Lung (tissue), 12 donors: ENCODE measurements around the gene F12. TPM values are rescaled to one million over a fixed set of nuclear protein-coding genes. Genes with fewer than 3 reads are reported as not detected.

Experiments
- ATAC-seq: fragments of 200-7000 bp; cut with Tn5 transposase; one replicate; pipeline ENCODE4 v1.9.1; 2020; ENCODE audit warnings: moderate number of reproducible peaks; ENCODE audit not compliant: insufficient read depth, low FRiP score
- DNase-seq, 3 donors: peaks; one replicate each; pipeline ENCODE4 v3.0.0-alpha.2; 2013 to 2017
- H3K27ac ChIP-seq, 2 donors: one replicate each; pipeline ENCODE4 v1.5.1; 2013; ENCODE audit warnings: mild to moderate bottlenecking in 2 of 2, moderate library complexity in 2 of 2, control low read depth in 1 of 2, inconsistent platforms in 1 of 2, low read depth in 1 of 2, low read length in 1 of 2
- H3K27me3 ChIP-seq, 3 donors: one replicate each; pipeline ENCODE4 v1.5.1; 2013; ENCODE audit warnings: low read length in 2 of 3; ENCODE audit not compliant: control insufficient read depth in 3 of 3, insufficient read depth in 3 of 3
- H3K36me3 ChIP-seq, 4 donors: one replicate each; pipeline ENCODE4 v1.5.1; 2013; ENCODE audit warnings: low read length in 4 of 4, mild to moderate bottlenecking in 1 of 4, moderate library complexity in 1 of 4; ENCODE audit not compliant: control insufficient read depth in 4 of 4, insufficient read depth in 4 of 4
- H3K4me1 ChIP-seq, 5 donors: one replicate each; pipeline ENCODE4 v1.5.1; 2013; ENCODE audit warnings: low read length in 5 of 5, mild to moderate bottlenecking in 2 of 5, moderate library complexity in 1 of 5; ENCODE audit not compliant: control insufficient read depth in 5 of 5, insufficient read depth in 5 of 5
- H3K4me3 ChIP-seq: one replicate; pipeline ENCODE4 v1.5.1; 2013; ENCODE audit warnings: mild to moderate bottlenecking, control low read depth, moderate library complexity
- H3K9ac ChIP-seq, 2 donors: one replicate each; pipeline ENCODE4 v1.5.1; 2013; ENCODE audit warnings: low read length in 2 of 2, control low read depth in 1 of 2; ENCODE audit not compliant: insufficient read depth in 1 of 2
- H3K9me3 ChIP-seq, 4 donors: one replicate each; pipeline ENCODE4 v1.5.1; 2013; ENCODE audit warnings: low read length in 3 of 4, mild to moderate bottlenecking in 1 of 4, moderate library complexity in 1 of 4; ENCODE audit not compliant: control insufficient read depth in 4 of 4, insufficient read depth in 3 of 4
- WGBS, 2 donors: extraction: QIAGEN DNeasy Blood & Tissue Kit; methylation state at CpG; one replicate each; pipeline ENCODE4 v1.1.7; 2013; 5-methylcytosine and 5-hydroxymethylcytosine counted together
- polyA plus RNA-seq, 2 donors: library from polyadenylated mRNA; stranded (reverse); fragments of 200-250 nt; gene quantifications; one replicate each; pipeline ENCODE4 v1.2.1, GENCODE V29; 2013
- total RNA-seq, 2 donors: library from RNA; depleted of rRNA in 1 of 2; stranded (reverse); fragments of >200 nt in 1 of 2; gene quantifications; one replicate each; pipeline ENCODE4 v1.2.1, GENCODE V29; 2014 to 2021
- TF ChIP-seq, protein P1 (sequence below): IDR thresholded peaks from 2 replicates; pipeline ENCODE4 v1.5.1; 2012; ENCODE audit warnings: mild to moderate bottlenecking; ENCODE audit errors: control extremely low read depth, extremely low read depth
- donor health status: control.
- donor health status: control.
- donor health status: Bipolar disorder and iron deficiency.
- donor health status: healthy.
- donor health status: DM: yes; HTN: yes; CAD: no.

Gene F12
- total and polyA plus RNA-seq, 4 donors, result 1.3 to 1.7 (median 1.4) TPM; not detected in 1

DNA sequence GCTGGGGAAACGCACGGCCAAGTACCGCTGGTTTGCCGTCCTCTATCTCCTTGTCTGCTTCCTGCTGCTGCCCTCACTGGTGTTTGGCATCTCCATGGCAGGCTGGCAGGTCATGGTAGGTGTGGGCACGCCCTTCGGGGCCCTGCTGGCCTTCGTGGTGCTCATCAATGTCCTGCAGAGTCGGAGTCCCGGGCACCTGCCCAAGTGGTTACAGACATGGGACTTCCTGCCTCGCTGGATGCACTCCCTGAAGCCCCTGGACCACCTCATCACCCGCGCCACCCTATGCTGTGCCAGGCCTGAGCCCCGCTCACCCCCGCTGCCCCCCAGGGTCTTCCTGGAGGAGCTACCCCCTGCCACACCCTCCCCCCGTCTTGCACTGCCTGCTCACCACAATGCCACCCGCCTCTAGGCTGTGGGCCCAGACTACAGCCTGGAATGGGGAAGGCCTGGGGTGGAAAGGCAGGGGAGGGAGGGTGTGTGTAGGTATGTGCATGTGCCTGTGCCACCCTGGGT, 11.4 kb downstream of the F12 start:
- 87 to 89% methylated on average over 15 to 16 of the region's 16 CpGs for WGBS, 2 donors
- ATAC-seq (no peak), DNase-seq (no peak)
- H3K4me3 ChIP-seq, result no peak overlapping the region
- no peak overlapping the region for H3K9ac ChIP-seq
- H3K9me3 ChIP-seq, result peaks cover 0 to 2% (median 0%) of the 10 kb centered on the region in 4 donors
- H3K27ac ChIP-seq, result no peak overlapping the region
- TF ChIP-seq, protein P1, sequence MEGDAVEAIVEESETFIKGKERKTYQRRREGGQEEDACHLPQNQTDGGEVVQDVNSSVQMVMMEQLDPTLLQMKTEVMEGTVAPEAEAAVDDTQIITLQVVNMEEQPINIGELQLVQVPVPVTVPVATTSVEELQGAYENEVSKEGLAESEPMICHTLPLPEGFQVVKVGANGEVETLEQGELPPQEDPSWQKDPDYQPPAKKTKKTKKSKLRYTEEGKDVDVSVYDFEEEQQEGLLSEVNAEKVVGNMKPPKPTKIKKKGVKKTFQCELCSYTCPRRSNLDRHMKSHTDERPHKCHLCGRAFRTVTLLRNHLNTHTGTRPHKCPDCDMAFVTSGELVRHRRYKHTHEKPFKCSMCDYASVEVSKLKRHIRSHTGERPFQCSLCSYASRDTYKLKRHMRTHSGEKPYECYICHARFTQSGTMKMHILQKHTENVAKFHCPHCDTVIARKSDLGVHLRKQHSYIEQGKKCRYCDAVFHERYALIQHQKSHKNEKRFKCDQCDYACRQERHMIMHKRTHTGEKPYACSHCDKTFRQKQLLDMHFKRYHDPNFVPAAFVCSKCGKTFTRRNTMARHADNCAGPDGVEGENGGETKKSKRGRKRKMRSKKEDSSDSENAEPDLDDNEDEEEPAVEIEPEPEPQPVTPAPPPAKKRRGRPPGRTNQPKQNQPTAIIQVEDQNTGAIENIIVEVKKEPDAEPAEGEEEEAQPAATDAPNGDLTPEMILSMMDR, result no peak
- peaks cover 3 to 57% (median 44%) of the 10 kb centered on the region in 3 donors for H3K27me3 ChIP-seq
- H3K36me3 ChIP-seq, result no peaks in the 10 kb centered on the region
- peaks cover 0 to 17% (median 6%) of the 10 kb centered on the region in 5 donors for H3K4me1 ChIP-seq

DNA sequence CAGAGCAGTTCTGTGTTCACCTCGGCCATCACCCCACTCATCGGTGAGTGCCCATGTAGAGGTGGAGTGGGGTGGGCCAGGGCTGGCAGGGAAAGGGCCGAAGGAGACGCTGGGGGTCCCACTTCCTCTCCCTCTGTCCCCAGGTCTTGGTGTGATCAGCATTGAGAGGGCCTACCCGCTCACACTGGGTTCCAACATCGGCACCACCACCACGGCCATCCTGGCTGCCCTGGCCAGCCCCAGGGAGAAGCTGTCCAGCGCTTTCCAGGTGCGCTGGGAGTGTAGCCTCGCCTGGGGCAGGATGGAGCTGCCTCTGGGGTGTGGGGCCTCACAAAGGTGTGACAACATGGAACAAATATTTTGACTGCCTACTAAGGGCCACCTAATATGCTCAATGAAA, 12.6 kb downstream of the F12 start:
- DNase-seq, result no peak
- no peak overlapping the region for H3K4me3 ChIP-seq
- no peaks in the 10 kb centered on the region for H3K36me3 ChIP-seq
- peaks cover 0 to 2% (median 0%) of the 10 kb centered on the region in 4 donors for H3K9me3 ChIP-seq
- ATAC-seq, result no peak
- no peak overlapping the region for H3K9ac ChIP-seq
- peaks cover 0 to 9% (median 6%) of the 10 kb centered on the region in 5 donors for H3K4me1 ChIP-seq
- no peak overlapping the region for H3K27ac ChIP-seq
- WGBS, 2 donors, result 88 to 96% methylated on average over 10 of the region's 10 CpGs
- H3K27me3 ChIP-seq, result peaks cover 3 to 45% (median 33%) of the 10 kb centered on the region in 3 donors
- TF ChIP-seq, protein P1, result no peak

DNA sequence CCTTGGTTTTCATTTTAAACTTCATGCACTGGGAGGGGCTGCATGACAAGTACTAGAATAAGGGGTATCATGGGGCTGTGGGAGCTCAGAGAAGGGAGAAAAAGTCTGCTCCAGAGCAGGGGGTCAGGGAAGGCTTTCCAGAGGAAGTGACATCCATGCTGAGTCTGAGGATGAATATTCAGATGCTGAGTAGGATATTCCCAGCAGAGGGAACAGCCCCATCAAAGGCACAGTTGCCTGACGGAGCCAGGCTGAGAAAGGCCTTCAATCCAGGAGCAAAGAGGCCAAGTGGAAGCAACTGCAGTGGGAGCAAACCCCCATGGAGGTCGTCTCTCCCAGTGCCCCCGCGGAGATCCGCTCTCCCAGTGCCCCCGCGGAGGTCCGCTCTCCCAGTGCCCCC, 13.3 kb downstream of the F12 start:
- DNase-seq (no peak), ATAC-seq (no peak)
- Histone ChIP-seq H3K4me3 (no peak overlapping the region), H3K27me3 (peaks cover 3 to 38% (median 26%) of the 10 kb centered on the region in 3 donors), H3K4me1 (peaks cover 0 to 9% (median 6%) of the 10 kb centered on the region in 5 donors), H3K9ac (no peak overlapping the region), H3K9me3 (peaks cover 0 to 2% (median 0%) of the 10 kb centered on the region in 4 donors), H3K27ac (no peak overlapping the region), H3K36me3 (no peaks in the 10 kb centered on the region)
- TF ChIP-seq, protein P1, result no peak
- 54 to 64% methylated on average over 8 of the region's 8 CpGs for WGBS, 2 donors

DNA sequence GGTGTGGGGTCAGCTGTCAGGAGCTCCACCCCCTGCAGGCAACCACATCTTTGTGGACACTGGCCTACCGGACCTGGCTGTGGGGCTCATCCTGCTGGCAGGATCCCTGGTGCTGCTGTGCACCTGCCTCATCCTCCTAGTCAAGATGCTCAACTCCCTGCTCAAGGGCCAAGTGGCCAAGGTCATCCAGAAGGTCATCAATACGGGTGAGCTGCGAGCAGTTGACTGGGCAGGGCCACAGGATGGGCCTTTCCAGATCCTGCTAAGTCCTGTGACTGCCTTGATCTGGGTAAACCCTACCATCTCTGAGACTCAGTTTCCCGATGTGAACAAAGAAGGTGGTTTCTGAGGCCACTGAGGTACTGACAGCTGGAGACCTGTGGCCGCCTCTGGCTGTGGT, 15.4 kb downstream of the F12 start:
- no peak overlapping the region for H3K4me3 ChIP-seq
- no peak overlapping the region for H3K27ac ChIP-seq
- H3K9me3 ChIP-seq, result no peaks in the 10 kb centered on the region
- DNase-seq (no peak), ATAC-seq (no peak)
- H3K27me3 ChIP-seq, result peaks cover 3 to 19% (median 10%) of the 10 kb centered on the region in 3 donors
- no peaks in the 10 kb centered on the region for H3K36me3 ChIP-seq
- TF ChIP-seq, protein P1, result no peak
- peaks cover 0 to 6% (median 0%) of the 10 kb centered on the region in 5 donors for H3K4me1 ChIP-seq
- no peak overlapping the region for H3K9ac ChIP-seq
- 85 to 87% methylated on average over 5 of the region's 5 CpGs for WGBS, 2 donors
